ENCODE results near the gene CCNA2. TPM values are rescaled to one million over a fixed set of nuclear protein-coding genes. Genes with fewer than 3 reads are reported as not detected.

Gene CCNA2
- total RNA-seq, 1 experiment from 2014 or later: 46.8 TPM

DNA sequence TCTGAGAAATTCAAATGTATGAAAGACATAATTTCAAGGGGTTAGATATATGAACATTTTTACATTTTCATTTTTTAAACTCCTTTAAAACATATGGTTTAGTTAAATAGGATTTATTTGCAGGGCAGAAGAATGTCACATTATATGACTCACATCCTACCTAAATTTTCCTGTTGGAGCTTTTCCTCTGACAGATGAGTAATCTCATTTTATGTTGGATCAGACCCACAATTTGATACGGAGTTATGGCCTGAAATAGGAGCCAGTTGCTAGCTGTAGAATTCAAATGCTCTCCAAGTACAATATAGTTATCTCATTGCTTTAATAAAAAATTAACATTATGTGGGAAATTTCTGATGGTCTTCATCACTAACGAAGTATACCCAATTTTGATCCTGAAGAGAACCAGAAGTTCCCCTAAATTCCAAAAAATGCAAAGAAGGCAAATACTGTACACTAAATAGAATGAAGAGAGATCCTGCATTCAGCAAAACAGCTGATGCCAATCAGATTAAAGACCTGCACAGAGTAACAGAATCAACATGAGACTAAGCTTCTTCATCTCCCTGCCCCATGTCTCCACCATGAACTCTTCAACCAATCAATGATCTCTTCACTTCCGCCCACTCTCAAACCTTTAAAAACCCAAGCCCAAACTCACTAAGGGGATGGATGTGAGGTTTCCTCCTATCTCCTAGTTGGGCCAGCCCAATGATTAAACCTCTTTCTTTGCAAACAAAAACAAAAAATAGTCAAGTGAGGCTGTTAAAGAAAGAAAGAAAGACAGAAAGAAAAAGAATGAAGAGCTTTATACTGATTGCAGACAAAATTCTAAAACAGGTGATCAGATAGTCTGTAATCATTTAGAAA, 33.5 kb downstream of the CCNA2 start:
- Histone ChIP-seq H3K9me3 (ENCODE audit: low read length) (no peaks in the 10 kb centered on the region), H3K9ac (ENCODE audit: low read length) (no peak overlapping the region), H3K27ac (ENCODE audit: low read length) (no peak overlapping the region), H3K4me2 (ENCODE audit: low read depth, low read length, poor library complexity, severe bottlenecking) (no peak overlapping the region), H3K36me3 (ENCODE audit: insufficient read depth, low read length) (no peaks in the 10 kb centered on the region), H3K79me2 (ENCODE audit: low read length) (no peaks in the 10 kb centered on the region), H3K27me3 (ENCODE audit: low read length) (no peaks in the 10 kb centered on the region), H4K20me1 (ENCODE audit: insufficient read depth, low read depth, low read length) (no peaks in the 10 kb centered on the region), H3K4me1 (ENCODE audit: low read length) (no peaks in the 10 kb centered on the region), H3K4me3 (ENCODE audit: low read length) (no peak overlapping the region), H3K9me2 (replicated peaks; ENCODE audit: insufficient read depth, low read length) (no peaks in the 10 kb centered on the region), H2AFZ (ENCODE audit: low read length) (no peak overlapping the region)
- no peak for DNase-seq

DNA sequence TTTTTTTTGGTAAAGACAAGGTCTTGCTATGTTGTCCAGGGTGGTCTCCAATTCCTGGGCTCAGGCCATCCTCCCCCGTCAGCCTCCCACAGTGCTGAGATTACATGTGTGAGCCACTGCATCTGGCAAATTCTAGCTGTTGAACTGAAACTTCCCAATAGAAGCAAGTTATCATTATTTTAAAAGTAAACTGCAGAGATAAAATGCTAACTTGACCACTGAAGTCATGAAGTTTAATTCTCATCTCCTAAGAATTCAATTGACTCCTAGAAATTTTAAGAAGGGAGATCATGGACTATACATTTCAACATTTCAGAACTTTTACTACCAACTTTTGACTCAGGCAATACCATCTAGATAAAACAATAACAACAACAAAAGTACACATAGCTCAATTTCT, 34.2 kb downstream of the CCNA2 start:
- H4K20me1 ChIP-seq (ENCODE audit: insufficient read depth, low read depth, low read length): no peaks in the 10 kb centered on the region
- no peaks in the 10 kb centered on the region for H3K79me2 ChIP-seq (ENCODE audit: low read length)
- DNase-seq: no peak
- H3K9ac ChIP-seq (ENCODE audit: low read length): no peak overlapping the region
- H3K4me2 ChIP-seq (ENCODE audit: low read depth, low read length, poor library complexity, severe bottlenecking): no peak overlapping the region
- no peaks in the 10 kb centered on the region for H3K9me3 ChIP-seq (ENCODE audit: low read length)
- no peak overlapping the region for H3K27ac ChIP-seq (ENCODE audit: low read length)
- H3K4me1 ChIP-seq (ENCODE audit: low read length): no peaks in the 10 kb centered on the region
- no peak overlapping the region for H3K4me3 ChIP-seq (ENCODE audit: low read length)
- no peaks in the 10 kb centered on the region for H3K36me3 ChIP-seq (ENCODE audit: insufficient read depth, low read length)
- no peak overlapping the region for H2AFZ ChIP-seq (ENCODE audit: low read length)
- H3K27me3 ChIP-seq (ENCODE audit: low read length): no peaks in the 10 kb centered on the region
- H3K9me2 ChIP-seq (replicated peaks; ENCODE audit: insufficient read depth, low read length): no peaks in the 10 kb centered on the region

DNA sequence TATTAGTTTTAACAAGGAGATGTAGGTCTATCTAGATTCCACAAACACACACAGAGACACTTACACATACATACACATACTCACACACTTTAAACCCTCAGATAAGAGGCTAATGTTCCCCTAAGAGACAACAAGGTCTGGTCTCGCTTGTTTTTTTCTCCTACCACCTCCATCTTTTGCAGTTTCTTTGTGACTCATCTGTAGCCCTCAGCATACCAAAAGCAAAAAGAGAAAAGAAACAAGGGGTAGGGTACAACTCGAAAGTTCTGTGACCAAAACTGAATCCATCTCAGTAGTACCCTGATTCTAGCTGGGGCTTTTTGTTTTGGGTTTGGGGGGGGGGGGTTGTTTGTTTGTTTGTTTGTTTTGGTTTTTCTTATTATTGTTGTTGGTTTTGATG, 34.8 kb downstream of the CCNA2 start:
- H3K27ac ChIP-seq (ENCODE audit: low read length): no peak overlapping the region
- H3K27me3 ChIP-seq (ENCODE audit: low read length): no peaks in the 10 kb centered on the region
- H3K9me3 ChIP-seq (ENCODE audit: low read length): no peaks in the 10 kb centered on the region
- no peak overlapping the region for H3K4me3 ChIP-seq (ENCODE audit: low read length)
- H3K79me2 ChIP-seq (ENCODE audit: low read length): no peaks in the 10 kb centered on the region
- H2AFZ ChIP-seq (ENCODE audit: low read length): no peak overlapping the region
- no peak overlapping the region for H3K9ac ChIP-seq (ENCODE audit: low read length)
- no peaks in the 10 kb centered on the region for H3K9me2 ChIP-seq (replicated peaks; ENCODE audit: insufficient read depth, low read length)
- no peak for DNase-seq
- no peaks in the 10 kb centered on the region for H3K4me1 ChIP-seq (ENCODE audit: low read length)
- H3K4me2 ChIP-seq (ENCODE audit: low read depth, low read length, poor library complexity, severe bottlenecking): no peak overlapping the region
- no peaks in the 10 kb centered on the region for H4K20me1 ChIP-seq (ENCODE audit: insufficient read depth, low read depth, low read length)
- H3K36me3 ChIP-seq (ENCODE audit: insufficient read depth, low read length): no peaks in the 10 kb centered on the region

DNA sequence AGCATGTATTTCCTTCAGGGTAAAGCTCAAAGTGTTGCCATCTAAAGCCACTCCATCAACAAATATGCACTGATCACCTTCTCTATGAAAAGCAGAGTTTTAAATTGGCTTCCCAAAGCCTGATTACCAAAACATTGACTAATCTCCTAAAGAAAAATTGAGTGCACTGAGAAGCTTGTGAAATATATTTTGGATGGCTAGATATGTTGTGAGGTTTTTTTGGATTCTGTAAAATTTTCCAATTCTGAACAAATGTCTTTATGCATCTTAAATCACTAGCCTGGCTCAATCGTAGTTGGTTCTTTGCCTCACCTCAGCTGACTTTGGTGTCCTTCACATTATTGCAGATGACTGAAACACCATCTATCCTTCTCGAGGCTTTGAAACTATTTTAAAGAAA, 37.5 kb downstream of the CCNA2 start:
- DNase-seq: no peak

DNA sequence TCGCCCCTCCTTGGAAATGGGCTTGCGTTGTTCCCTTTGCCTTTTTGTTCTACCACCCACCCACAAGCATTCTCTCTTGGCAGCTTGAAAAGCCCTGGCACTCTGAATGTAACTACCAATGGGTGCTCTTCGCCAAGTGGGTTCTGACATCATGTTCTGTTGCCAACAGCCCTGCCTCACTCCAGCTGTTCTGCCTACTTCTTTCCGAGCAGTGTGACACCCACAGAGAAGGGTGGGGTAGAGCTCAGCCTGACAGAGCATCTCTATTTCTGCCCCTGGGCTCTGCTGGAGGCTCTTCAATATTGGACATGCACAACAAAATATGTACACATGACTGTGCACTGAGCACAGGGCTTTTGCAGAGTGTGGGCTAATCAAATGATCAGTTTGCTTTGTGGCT, 38.2 kb downstream of the CCNA2 start:
- Histone ChIP-seq H3K9me2 (replicated peaks; ENCODE audit: insufficient read depth, low read length) (no peaks in the 10 kb centered on the region), H3K79me2 (ENCODE audit: low read length) (no peaks in the 10 kb centered on the region), H3K9me3 (ENCODE audit: low read length) (no peaks in the 10 kb centered on the region), H4K20me1 (ENCODE audit: insufficient read depth, low read depth, low read length) (no peaks in the 10 kb centered on the region), H3K4me2 (ENCODE audit: low read depth, low read length, poor library complexity, severe bottlenecking) (no peak overlapping the region), H2AFZ (ENCODE audit: low read length) (no peak overlapping the region), H3K9ac (ENCODE audit: low read length) (no peak overlapping the region), H3K27ac (ENCODE audit: low read length) (no peak overlapping the region), H3K4me3 (ENCODE audit: low read length) (no peak overlapping the region), H3K36me3 (ENCODE audit: insufficient read depth, low read length) (no peaks in the 10 kb centered on the region), H3K27me3 (ENCODE audit: low read length) (no peaks in the 10 kb centered on the region), H3K4me1 (ENCODE audit: low read length) (no peaks in the 10 kb centered on the region)
- DNase-seq: no peak

More for the DNA sequence above, 37.5 kb downstream of the CCNA2 start:
- H3K4me3 ChIP-seq (ENCODE audit: low read length): no peak overlapping the region
- H3K27me3 ChIP-seq (ENCODE audit: low read length): no peaks in the 10 kb centered on the region
- no peaks in the 10 kb centered on the region for H3K9me3 ChIP-seq (ENCODE audit: low read length)
- H3K9ac ChIP-seq (ENCODE audit: low read length): no peak overlapping the region
- no peaks in the 10 kb centered on the region for H3K36me3 ChIP-seq (ENCODE audit: insufficient read depth, low read length)
- no peak overlapping the region for H2AFZ ChIP-seq (ENCODE audit: low read length)
- H3K27ac ChIP-seq (ENCODE audit: low read length): no peak overlapping the region
- no peaks in the 10 kb centered on the region for H3K4me1 ChIP-seq (ENCODE audit: low read length)
- no peaks in the 10 kb centered on the region for H4K20me1 ChIP-seq (ENCODE audit: insufficient read depth, low read depth, low read length)
- no peaks in the 10 kb centered on the region for H3K79me2 ChIP-seq (ENCODE audit: low read length)
- no peak overlapping the region for H3K4me2 ChIP-seq (ENCODE audit: low read depth, low read length, poor library complexity, severe bottlenecking)
- no peaks in the 10 kb centered on the region for H3K9me2 ChIP-seq (replicated peaks; ENCODE audit: insufficient read depth, low read length)

DNA sequence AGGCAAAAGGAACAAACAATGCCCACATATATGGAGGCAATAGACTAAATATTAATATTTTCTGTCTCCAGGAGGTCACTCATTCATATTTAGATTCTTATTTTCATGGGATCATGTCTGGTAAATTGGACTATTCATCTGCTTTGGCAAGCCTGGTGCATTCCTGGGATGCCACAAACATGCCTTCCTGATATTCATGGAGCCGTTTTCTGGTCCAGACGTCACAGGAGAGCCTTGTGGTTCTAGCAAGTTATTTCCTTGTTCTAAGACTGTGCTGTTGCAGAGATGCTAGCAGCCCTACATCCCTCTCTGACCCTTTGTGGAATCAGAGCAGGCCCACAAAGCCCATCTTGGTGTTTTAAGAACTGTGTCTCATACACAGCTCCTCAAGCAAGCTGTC, 38.7 kb downstream of the CCNA2 start:
- Histone ChIP-seq H3K9me3 (ENCODE audit: low read length) (no peaks in the 10 kb centered on the region), H3K79me2 (ENCODE audit: low read length) (no peaks in the 10 kb centered on the region), H2AFZ (ENCODE audit: low read length) (no peak overlapping the region), H3K9me2 (replicated peaks; ENCODE audit: insufficient read depth, low read length) (no peaks in the 10 kb centered on the region), H3K36me3 (ENCODE audit: insufficient read depth, low read length) (no peaks in the 10 kb centered on the region), H3K4me3 (ENCODE audit: low read length) (no peak overlapping the region), H3K4me2 (ENCODE audit: low read depth, low read length, poor library complexity, severe bottlenecking) (no peak overlapping the region), H3K27me3 (ENCODE audit: low read length) (no peaks in the 10 kb centered on the region), H3K9ac (ENCODE audit: low read length) (no peak overlapping the region), H4K20me1 (ENCODE audit: insufficient read depth, low read depth, low read length) (no peaks in the 10 kb centered on the region), H3K4me1 (ENCODE audit: low read length) (no peaks in the 10 kb centered on the region), H3K27ac (ENCODE audit: low read length) (no peak overlapping the region)
- DNase-seq: no peak

DNA sequence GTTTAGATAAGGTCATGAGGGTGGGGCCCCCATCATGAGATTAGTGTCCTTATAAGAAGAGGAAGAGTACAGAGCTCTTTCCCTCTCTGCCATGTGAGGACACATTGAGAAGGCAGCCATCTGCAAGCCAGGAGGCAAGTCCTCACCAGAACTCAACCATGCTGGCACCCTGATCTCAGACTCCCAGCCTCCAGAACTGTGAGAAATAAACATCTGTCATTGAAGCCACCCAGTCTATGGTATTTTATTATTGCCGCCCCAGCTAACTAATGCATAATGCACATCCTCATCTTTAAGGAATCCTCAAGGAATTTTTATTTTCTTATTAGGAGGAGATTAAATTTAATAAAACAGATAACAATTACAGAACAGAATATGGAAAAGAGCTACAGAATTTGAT, 39.3 kb downstream of the CCNA2 start:
- Histone ChIP-seq H3K79me2 (ENCODE audit: low read length) (no peaks in the 10 kb centered on the region), H2AFZ (ENCODE audit: low read length) (no peak overlapping the region), H3K27me3 (ENCODE audit: low read length) (no peaks in the 10 kb centered on the region), H3K4me2 (ENCODE audit: low read depth, low read length, poor library complexity, severe bottlenecking) (no peak overlapping the region), H3K4me3 (ENCODE audit: low read length) (no peak overlapping the region), H3K9me3 (ENCODE audit: low read length) (no peaks in the 10 kb centered on the region), H4K20me1 (ENCODE audit: insufficient read depth, low read depth, low read length) (no peaks in the 10 kb centered on the region), H3K36me3 (ENCODE audit: insufficient read depth, low read length) (no peaks in the 10 kb centered on the region), H3K9me2 (replicated peaks; ENCODE audit: insufficient read depth, low read length) (no peaks in the 10 kb centered on the region), H3K27ac (ENCODE audit: low read length) (no peak overlapping the region), H3K4me1 (ENCODE audit: low read length) (no peaks in the 10 kb centered on the region), H3K9ac (ENCODE audit: low read length) (no peak overlapping the region)
- no peak for DNase-seq

DNA sequence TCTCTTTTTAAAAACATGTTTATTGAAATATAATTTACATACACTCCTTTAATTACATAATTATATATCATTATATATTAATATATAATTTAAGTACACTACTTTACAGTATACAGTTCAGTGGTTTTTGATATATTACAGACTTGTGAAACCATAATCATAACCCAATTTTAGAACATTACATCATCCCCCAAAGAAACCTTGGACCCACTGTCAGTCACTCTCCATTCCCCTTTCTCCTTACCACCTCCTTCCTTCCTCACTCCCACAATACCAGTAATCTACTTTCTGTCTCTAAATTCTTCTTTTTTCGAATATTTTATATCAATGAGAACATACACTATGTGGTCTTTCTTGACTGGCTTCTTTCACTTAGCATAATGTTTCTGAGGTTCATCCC, 40.5 kb downstream of the CCNA2 start:
- no peaks in the 10 kb centered on the region for H3K9me3 ChIP-seq (ENCODE audit: low read length)
- no peak overlapping the region for H2AFZ ChIP-seq (ENCODE audit: low read length)
- no peak for DNase-seq

More for the DNA sequence above, 40.5 kb downstream of the CCNA2 start:
- Histone ChIP-seq H3K9me2 (replicated peaks; ENCODE audit: insufficient read depth, low read length) (no peaks in the 10 kb centered on the region), H3K4me1 (ENCODE audit: low read length) (no peaks in the 10 kb centered on the region), H3K4me2 (ENCODE audit: low read depth, low read length, poor library complexity, severe bottlenecking) (no peak overlapping the region), H3K79me2 (ENCODE audit: low read length) (no peaks in the 10 kb centered on the region), H3K9ac (ENCODE audit: low read length) (no peak overlapping the region), H3K4me3 (ENCODE audit: low read length) (no peak overlapping the region), H3K36me3 (ENCODE audit: insufficient read depth, low read length) (no peaks in the 10 kb centered on the region), H3K27ac (ENCODE audit: low read length) (no peak overlapping the region), H3K27me3 (ENCODE audit: low read length) (no peaks in the 10 kb centered on the region), H4K20me1 (ENCODE audit: insufficient read depth, low read depth, low read length) (no peaks in the 10 kb centered on the region)

All from Karpas-422 (cell line).